Cerebellar cortex (tissue), 1 donor: ENCODE measurements around the gene FANCD2.

ENCODE experiments used
- DNase-seq: peaks from one replicate; pipeline ENCODE4 v3.0.0-alpha.2; 2015; ENCODE audit warnings: low spot score

FANCD2 gene

DNA sequence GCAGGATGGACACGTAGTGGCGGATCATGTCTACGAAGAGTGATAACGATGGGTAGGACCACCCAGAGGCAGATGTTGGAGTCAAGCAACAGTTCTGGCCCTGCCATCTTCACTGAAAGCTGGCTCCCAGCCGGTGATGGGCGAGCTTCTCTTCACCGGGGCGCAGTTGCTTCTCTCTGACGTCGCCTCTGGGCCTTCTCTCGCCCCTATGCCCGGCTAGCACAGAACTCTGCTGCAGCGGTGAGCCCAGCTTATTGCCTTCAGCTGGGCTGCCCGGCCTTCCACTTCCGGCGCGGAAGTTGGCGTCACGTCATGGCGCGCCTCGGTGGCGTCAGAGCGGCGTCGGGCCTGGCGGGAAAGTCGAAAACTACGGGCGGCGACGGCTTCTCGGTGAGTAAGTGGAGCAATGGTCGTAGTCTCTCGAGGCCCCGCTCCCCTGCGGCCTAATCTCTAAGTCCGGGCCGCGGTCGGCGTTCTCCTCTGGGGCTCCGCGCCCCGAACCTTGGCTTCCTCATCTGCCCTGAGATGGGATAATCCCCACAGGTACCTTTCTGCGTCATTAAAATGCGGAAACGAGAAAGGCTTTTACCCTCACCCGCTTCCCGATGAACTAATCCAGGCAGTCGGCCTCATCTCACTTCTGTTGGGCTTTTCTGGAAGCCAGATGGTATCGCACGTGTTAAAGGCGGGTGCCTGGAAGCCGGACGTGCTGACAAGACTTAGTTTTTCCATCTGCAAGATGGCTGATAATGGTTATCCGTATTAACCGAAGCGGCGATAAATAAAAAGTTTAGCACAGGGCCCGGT is at the start of gene FANCD2:
Gene FANCD2 (plus strand): TSS at position 354 of the 807 bp plus-strand sequence. CDS start 2,221 bp downstream, outside the sequence.
- DNase-seq, result peak; percentile 83

DNA sequence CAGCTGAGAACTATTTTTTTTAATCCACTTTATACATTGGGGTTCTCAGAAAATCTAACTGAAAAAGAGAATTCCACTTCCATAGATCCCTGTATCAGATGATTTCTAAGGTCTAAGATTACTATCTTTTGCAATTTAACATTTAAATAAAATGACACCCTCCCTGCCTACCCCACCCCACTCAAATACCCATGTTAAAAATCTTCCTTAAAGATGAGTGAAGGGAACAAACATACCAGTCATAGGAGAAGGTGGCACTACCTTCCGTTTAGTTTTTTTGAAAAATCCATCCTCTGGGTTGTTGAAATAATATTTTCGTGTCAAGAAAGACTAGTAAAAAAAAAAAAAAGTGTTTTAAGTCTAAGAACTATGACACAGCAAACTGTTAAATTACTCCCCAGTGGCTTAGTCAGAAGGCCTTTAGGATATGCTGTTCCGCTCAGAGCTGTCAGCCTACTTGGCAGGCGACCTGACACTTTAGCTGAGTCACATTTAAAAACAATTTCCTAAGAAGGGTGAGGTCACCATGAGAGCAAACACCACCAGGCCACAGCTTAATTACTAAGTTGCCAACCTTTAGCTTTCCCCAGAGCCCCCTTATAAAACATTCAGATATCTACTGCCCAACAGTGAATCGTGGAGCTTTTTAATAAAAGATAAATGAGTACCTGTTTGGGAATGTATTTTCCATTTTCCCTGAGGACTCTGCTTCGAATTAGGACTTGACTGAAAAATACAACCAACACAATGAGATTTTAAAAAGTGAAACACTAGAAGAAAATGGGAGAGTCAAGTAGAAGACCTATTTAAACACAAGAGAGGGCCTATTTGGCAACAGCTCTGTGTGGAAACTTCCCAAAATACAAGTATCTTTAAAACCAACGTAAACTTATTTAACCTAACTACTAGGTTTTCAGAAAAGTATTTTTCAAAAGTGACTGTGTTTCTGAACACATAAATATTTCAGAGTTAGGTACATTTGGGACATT is 49.2 kb upstream of the FANCD2 start:
- DNase-seq, result no peak

DNA sequence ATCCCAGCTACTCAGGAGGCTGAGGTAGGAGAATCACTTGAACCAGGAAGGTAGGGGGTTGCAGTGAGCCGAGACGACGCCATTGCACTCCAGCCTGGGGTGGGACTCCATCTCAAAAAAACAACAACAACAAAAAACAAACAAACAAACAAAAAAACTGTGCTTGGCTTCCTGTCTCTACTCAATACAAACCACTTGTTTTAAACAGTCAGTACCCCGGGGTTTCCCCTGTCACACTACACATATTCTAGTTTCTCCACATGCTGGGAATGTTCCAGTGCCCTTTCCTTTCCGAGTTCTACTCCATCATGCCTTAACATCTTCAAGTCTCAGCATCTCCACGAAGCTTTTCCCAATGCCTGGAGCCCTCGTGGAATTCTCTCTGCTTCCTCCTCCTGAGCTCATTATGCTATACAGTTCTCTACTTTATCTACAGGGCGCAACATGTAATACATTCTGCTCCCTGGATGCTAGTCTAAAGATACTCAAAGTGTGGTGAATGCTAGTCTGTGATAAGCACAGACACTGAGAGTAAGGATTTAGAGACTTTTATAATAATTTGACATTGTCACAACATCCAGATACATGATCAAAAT is 47.4 kb upstream of the FANCD2 start:
- DNase-seq, result no peak

DNA sequence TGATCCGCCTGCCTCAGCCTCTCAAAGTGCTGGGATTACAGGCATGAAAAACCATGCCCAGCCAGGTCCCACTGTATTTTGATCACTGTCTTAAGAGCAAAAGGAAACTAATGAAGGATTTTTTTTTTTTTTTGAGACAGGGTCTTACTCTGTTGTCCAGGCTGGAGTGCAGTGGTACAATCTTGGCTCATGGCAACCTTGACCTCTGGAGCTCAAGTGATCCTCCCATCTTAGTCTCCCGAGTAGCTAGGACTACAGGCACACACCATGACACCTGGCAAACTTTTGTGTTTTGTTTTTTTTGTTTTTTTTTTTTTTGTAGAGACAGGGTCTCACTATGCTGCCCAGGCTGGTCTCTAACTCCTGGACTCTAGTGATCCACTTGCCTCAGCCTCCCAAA is 46.0 kb upstream of the FANCD2 start:
- DNase-seq, result no peak

DNA sequence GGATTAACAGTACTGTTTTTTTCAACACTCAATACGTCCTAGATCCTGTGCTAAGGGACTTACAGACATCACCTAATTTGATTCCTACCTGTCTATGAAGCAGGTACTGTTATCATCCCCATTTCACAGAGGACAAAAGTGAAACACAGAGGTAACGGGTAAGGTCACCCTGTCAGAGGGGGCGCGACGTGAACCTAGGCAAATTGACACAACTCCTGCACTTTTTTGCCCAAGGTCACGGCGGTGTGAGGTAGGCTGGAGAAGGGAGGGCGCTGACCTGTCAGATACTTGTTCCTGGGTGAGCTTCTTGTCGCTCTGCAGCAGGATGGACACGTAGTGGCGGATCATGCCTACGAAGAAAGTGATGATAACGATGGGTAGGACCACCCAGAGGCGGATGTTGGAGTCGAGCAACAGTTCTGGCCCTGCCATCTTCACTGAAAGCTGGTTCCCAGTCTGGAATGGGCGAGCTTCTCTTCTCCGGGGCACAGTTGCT is 40.0 kb upstream of the FANCD2 start:
- no peak for DNase-seq

DNA sequence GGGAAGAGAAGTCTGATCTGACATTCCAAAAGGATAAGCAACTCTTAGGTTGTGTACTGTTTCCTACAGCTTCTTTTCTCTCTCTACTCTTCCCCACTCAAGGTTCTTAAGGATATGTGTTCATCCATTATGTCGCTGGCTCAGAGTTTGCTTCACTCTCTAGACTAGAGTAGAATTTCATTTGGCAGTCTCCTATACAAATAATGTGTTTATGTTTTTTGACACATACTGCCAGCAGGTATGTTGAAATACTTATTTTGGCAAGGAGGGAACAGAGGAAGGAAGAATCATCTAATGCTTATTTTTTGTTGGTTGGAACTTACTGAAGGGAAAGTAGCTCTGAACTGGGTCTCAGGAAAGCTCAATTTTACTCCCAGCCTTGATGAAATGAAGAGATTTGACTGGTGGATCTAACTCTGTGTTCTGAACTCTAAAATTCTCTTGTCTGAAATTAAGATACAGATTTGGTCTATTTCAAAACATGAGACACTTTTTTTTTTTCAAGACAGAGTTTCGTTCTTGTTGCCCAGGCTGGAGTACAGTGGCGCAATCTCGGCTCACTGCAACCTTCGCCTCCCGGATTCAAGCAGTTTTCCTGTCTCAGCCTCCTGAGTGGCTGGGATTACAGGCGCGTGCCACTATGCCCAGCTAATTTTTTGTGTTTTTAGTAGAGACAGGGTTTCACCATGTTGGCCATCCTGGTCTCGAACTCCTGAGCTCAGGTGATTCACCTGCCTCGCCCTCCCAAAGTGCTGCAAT is 32.0 kb upstream of the FANCD2 start:
- DNase-seq, result no peak

DNA sequence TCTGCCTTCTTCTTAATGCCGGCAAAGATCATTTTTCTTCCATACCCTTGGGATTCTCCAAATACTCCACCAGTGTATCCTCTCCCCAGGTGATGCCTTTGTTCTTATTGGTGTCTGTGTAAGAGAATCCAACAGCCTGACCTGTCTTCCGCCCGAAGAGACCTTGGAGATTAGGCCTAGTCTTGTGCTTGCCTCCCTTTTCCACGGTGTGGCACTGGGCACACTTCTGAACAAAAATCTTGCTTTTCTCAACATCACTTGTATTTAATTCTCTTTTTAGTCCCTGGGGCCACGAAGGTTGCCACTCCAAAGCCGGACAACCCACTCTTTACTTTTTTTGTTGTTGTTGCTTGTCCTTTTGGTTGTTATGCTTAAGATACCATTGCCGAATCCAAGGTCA is 25.6 kb upstream of the FANCD2 start:
- no peak for DNase-seq

DNA sequence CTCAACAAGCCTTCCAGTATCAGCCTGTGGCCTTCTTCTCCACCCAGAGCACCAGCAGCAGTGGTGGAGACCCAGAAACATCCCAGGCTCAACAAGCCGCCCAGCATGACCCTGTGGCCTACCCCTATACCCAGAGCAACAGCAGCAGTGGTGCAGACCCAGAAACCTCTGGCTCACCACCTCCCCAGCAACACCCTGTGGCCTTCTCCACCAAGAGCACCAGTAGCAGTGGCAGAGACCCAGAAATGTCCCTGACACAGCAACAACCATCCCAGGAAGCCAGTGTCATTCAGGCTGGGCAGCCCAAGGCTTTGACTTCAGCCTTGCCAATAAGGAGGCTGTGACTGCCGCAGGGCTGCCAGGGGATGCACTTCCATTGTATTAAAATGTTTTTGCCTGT is 23.3 kb upstream of the FANCD2 start:
- no peak for DNase-seq

DNA sequence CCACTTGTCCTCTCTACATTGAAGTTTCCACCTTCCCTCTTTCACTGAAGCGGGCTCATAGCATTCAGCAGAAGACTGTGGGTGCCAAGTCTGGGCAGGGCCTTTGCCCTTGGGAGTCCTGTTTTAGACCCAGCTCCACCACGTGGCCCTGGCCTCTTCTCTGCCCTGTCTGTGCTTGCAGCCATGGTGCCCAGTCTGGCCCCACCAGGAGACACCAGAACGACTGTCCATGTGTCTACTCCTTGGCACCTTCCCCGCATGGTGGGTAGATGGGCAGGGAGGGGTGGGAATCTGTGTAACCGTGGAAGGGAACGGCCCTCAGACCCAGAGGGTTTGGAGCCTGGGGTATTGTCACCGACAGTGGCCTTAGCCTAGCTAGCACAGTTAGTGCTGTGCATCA is 21.7 kb upstream of the FANCD2 start:
- no peak for DNase-seq

DNA sequence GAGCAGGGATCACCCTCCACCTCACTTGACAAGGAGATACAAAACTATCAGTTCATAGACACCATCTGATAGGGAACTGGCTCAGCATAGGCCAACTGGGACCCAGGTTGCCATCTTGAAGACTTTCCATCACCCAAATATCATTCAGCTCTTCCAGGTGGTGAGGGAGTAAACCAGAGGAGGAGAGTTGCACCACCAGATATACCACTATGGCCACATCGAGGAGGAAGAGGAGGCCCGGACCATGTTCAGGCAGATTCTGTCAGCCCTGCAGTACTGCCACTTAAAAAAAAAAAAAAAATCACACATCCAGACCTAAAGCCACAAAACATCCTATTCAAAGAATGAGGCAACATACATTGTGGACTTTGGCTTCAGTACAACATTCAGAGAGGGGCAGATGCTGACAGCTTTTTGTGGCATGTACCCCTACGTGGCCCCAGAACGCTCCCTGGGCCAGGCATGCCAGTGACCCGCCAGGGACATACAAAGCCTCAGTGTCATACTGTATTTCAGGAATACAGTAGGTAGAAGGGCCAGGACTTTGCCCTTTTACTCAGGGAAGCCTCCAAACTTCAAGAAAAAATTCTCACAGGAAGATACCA is 21.2 kb upstream of the FANCD2 start:
- no peak for DNase-seq

DNA sequence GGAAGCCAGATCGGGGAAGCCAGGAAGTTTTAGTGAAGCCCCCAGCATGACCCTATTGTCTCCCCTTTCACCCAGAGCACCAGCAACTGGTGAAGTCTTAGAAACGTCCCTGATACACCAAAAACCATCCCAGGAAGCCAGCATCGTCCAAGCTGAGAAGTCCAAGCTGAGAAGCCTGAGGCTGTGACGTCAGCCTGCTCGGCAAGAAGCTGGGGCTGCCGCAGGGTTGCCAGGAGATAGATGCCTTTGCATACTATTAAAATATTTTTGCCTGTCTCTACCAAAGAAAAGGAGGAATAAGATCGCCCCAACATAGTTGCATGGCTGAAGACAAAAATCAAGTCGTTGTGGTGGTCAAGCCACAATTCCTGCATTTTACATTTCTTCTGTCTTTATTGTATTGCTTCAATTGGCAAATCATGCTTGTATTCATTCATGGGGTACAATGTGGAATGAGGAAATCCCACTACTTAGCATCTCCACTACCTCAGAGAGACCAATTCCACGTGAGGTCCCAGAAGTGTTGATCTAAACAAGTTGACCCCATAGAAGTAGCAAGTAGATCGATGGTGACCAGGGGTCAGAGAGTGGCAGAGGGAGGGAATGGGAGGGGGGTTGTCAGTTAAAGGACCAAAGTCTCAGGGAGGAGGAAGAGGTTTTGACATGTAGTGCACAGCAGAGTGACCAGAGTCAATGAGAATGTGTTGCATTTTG is 20.0 kb upstream of the FANCD2 start:
- peak; percentile 51 for DNase-seq

DNA sequence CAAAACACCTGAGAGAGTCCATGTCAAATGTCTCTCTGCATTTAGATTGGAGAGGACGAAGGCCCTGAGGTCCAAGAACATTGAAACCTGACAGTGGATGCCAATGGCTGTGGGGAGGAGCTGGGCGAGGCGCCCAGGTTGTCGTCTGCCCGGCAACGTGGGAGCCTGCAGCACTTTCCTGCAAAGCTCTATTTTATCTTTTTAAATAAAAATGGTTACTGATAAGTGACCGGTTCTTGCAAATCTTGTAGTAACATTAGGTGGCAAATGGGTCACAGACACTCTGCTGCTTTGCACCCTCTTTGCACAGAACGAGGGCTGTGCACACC is 19.5 kb upstream of the FANCD2 start:
- peak; percentile 77 for DNase-seq

DNA sequence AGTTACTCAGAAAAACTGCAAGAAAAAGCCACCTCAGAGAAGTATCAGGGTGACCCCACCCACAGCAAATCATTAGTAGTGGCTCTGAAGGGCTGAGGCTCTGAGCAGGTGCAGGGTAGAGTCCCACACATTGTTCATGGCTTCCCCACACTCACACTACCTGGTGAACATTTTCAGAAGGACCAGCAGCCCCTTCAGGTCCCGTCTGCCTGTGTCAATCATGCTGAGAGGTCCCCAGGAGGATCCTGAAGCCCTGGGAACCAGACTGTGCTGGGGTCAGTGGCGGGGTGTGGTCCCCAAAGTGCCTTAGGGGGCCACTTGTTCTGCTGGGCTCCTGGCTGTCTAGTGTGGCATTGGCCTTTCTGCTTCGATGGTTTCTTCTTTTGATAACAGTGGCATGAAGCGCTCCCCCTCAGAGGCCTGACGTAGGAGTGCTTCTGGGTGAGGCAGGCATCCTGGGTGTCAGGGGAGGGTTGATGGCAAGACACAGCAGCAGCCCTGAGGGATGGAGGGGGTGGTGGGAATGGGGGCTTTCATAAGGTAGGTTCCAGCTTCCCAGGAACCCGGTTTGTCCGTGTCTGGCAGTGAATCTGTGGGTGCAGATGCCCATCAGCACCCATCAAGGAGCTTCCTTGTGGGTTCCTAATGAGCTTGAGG is 19.0 kb upstream of the FANCD2 start:
- DNase-seq, result no peak

DNA sequence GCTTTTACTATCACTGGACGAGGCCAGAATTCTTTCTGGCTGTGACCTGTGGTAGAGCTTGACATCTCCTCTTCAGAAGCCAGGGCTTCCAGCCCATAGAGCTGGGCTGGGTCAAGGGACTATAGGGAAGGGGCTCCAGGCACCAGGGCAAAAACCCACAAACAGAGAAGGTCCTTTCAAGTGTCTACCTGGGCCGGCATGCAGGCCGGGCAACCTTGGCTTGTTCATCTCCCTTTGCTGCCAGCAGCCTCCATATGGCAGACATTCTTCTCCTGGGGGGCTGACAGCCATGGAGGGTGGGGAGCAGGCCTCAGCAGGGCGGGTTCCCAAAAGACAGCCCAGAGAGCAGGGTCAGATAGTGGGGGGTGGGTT is 18.0 kb upstream of the FANCD2 start:
- DNase-seq, result peak; percentile 50

DNA sequence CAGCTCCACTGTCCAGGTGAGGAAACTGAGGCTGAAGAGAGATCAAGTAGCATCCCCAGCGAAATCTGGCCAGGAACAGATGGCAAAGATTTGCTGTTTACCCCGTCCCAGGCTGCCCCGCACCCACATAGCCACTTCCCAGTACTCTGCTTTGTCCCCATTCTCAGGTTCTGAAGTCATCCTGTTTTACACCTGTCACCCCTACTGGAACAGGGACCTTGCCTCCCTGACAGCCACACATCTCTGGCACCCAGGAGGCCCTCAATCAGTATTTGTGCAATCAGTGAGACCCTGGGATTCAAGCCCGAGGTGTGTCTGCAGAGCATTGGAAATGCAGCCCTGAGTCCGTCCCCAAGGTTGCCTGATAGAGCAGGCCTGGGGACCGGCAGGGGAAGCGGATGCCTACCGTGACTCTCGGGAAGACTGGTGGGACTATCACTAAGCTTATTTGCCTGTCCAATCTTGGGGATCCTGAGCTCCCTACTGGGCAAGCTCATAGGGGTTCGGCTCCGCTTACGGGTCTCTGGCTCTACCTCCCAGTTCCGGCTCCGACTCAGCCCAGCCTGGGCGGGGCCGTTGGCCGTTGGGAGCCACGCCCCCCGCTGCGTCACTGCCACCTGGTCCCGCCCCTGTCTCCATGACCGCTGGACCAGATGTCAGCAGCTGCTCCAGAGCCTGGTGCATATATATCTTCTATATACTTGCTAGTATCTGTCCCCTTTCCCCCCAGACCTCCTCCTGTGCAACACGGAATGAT is 17.5 kb upstream of the FANCD2 start:
- DNase-seq, result peak; percentile 78

DNA sequence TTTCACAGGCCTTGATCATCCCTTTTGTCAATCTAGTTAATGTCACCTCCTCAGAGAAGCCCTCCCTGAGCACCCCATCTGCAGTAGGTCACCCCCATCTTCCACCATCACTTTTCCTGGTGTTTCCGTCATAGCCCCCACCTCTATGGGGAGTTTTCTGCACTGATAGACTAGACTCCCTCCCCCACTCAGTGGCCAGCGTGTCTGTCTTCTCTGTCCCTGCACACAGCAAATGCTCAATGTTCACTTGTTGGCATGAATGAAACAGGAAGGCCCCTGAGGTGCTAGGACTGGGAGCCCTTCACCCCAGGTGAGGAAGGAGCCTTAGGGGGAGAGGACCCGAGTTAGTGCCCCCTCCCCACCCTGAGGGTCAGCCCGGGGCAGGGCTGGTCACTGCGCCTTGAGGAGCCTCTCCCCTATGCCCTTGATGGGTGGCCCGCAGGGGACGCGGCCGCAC is 15.8 kb upstream of the FANCD2 start:
- DNase-seq, result peak; percentile 18

DNA sequence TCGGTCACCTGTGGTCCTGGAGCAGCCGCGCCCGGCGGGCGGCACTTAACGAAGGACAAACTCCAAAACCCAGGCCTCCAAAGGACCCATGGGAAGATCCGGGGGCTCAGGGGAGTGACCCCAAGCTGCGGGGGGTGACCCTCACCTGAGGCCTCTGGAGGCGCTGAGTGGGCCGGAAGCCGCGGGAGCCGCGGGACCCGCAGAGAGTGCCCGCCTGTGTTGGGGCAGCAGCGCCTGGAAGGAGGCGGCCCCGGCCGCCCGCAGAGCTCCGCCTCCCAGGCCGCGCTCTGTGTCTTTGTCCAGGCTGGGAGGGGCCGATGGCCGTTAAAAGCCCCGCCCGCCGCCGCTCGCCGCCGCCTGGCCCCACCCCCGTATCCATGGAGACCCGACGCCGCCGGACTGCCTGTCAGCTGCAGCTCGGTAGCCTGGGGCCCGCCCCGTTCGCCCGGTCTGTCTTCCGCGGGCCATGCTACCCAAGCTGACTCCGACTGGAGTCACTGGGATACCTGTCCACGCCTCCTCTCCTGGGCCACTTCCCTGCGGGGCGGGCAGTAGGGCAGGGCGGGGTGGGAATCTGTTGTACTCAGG is 15.3 kb upstream of the FANCD2 start:
- DNase-seq, result peak; percentile 93

DNA sequence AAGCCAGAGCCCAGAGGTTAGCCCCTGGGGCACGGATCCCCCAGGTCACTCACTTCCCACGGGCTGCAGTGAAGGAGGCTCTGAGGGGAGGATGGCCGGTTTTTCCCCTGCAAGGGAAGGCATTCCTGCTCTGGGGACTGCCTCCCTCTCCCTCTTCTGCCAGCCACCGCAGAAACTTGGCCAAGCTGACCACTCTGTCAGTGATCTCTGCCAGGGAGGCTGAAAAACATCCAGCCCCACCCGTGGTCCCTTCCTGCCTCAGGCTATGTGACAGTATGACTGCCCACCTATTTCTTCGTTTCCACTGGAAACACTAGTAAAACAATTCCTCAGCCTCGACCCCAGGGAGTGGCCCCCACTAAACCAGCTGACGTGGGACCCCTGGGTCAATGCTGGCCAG is 14.6 kb upstream of the FANCD2 start:
- peak; percentile 12 for DNase-seq

DNA sequence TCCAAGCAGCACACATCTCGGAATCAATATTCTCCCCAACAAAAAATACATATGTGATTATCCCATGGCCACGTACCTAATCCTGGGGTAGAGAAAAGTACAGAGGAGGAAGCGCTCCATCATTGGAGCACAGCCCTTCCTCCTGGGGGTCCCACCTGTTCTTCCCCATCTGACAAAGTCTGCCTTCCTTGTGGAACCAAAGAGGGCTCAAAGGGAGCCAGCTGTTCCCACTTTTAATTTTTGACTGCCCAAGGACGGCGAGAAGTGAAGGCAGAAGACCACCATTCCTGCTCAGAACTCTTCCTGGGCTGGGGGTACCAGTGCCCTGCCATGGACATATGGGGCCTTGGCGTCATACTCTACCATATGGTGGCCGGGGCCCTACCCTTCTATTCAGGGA is 14.1 kb upstream of the FANCD2 start:
- no peak for DNase-seq
